ENCODE results near the gene TLE4. TPM values are rescaled to one million over a fixed set of nuclear protein-coding genes. Genes with fewer than 3 reads are reported as not detected.
"Not testable (repeated sequence)": the region's sequence is repeated elsewhere in the genome, so short reads cannot be mapped to it uniquely, and the experiment has no call there.

The TLE4 gene
- total and polyA plus RNA-seq, 2 donors (not counting 1 experiment from before 2014, with no cell fraction given): 13.5 to 35.0 TPM

DNA sequence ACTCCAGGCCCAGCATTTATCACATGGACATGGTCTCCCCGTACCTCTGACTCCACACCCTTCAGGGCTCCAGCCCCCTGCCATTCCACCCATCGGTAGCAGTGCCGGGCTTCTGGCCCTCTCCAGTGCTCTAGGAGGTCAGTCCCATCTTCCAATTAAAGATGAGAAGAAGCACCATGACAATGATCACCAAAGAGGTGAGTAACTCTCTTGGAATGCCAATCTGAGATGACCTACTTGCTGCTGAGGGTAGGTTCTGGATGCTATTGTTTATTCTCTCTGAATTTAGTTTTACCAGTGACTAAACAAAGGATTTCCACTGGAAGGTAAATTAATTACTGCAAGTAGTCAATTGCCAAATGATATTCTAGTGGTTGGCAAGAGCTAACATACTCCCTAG, 80.8 kb downstream of the TLE4 start:
- Histone ChIP-seq H3K4me3 (replicated peaks in 1 of 4; ENCODE audit: control extremely low read depth in 1 of 4, insufficient read depth in 1 of 4, low read depth in 3 of 4, low read length in 4 of 4) (no peak overlapping the region), H3K9me3 (ENCODE audit: control insufficient read depth, insufficient read depth, low read depth, low read length) (no peaks in the 10 kb centered on the region), H3K27ac (ENCODE audit: insufficient read depth, low read length) (no peak overlapping the region), H3K4me2 (ENCODE audit: extremely low read depth, insufficient read depth, low read length) (no peak overlapping the region), H3K36me3 (ENCODE audit: control insufficient read depth, insufficient read depth, low read length) (no peaks in the 10 kb centered on the region), H3K4me1 (ENCODE audit: control insufficient read depth, extremely low read depth, insufficient read depth, low read length) (no peaks in the 10 kb centered on the region), H3K27me3 (ENCODE audit: control insufficient read depth, insufficient read depth, low read length) (no peaks in the 10 kb centered on the region), H4K20me1 (ENCODE audit: control insufficient read depth, extremely low read depth, insufficient read depth, low read length) (no peaks in the 10 kb centered on the region), H3K9ac (ENCODE audit: insufficient read depth, low read length) (no peak overlapping the region), H2AFZ (ENCODE audit: low read length) (no peak overlapping the region), H3K79me2 (ENCODE audit: control insufficient read depth, insufficient read depth, low read length) (no peaks in the 10 kb centered on the region)
- TF ChIP-seq, protein P1, sequence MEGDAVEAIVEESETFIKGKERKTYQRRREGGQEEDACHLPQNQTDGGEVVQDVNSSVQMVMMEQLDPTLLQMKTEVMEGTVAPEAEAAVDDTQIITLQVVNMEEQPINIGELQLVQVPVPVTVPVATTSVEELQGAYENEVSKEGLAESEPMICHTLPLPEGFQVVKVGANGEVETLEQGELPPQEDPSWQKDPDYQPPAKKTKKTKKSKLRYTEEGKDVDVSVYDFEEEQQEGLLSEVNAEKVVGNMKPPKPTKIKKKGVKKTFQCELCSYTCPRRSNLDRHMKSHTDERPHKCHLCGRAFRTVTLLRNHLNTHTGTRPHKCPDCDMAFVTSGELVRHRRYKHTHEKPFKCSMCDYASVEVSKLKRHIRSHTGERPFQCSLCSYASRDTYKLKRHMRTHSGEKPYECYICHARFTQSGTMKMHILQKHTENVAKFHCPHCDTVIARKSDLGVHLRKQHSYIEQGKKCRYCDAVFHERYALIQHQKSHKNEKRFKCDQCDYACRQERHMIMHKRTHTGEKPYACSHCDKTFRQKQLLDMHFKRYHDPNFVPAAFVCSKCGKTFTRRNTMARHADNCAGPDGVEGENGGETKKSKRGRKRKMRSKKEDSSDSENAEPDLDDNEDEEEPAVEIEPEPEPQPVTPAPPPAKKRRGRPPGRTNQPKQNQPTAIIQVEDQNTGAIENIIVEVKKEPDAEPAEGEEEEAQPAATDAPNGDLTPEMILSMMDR (conservative IDR thresholded peaks at IDR 0.05 in 1 of 2, IDR thresholded peaks at IDR 0.05 in 1 of 2; ENCODE audit: low read depth in 1 of 2, low read length in 2 of 2): no peak
- TF ChIP-seq EZH2 (IDR thresholded peaks at IDR 0.05; ENCODE audit: low read length, missing control alignments): no peak
- peak in 1 of 2 donors; percentile 51 for DNase-seq (ENCODE audit: low read depth in 2 of 2)

DNA sequence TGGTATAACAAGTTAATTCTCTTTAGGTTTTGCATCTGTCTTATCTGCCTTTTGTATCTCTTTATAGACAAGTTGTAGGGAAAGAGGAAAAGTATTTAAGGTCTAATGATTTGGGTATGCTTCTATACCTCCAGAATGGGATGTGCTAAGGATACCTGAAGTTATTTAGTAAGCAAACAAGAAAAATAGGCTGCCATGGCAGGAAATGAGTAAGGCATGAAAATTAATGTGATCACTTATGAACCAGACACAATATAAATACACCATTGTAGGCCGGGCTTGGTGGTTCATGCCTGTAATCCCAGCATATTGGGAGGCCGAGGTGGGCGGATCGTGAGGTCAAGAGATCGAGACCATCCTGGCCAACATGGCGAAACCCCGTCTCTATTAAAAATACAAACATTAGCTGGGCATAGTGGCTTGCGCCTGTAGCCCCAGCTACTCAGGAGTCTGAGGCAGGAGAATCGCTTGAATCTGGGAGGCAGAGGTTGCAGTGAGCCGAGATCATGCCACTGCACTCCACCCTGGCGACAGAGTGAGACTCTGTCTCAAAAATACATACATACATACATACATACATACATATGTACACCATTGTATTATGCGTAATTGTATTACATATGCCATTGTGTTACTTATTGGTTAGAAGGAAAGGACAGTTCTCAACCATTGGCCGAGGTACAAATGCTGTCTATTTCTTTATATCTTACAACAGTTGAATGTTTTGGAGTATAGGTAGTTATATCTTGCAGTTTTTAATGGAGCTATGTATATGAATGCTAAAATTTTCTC, 83.0 kb downstream of the TLE4 start:
- H3K4me1 ChIP-seq (ENCODE audit: control insufficient read depth, extremely low read depth, insufficient read depth, low read length); H4K20me1 ChIP-seq (ENCODE audit: control insufficient read depth, extremely low read depth, insufficient read depth, low read length); H3K27ac ChIP-seq (ENCODE audit: insufficient read depth, low read length); H3K36me3 ChIP-seq (ENCODE audit: control insufficient read depth, insufficient read depth, low read length); H3K4me3 ChIP-seq (replicated peaks in 1 of 4; ENCODE audit: control extremely low read depth in 1 of 4, insufficient read depth in 1 of 4, low read depth in 3 of 4, low read length in 4 of 4); H2AFZ ChIP-seq (ENCODE audit: low read length); H3K9ac ChIP-seq (ENCODE audit: insufficient read depth, low read length); H3K27me3 ChIP-seq (ENCODE audit: control insufficient read depth, insufficient read depth, low read length); H3K4me2 ChIP-seq (ENCODE audit: extremely low read depth, insufficient read depth, low read length); DNase-seq (ENCODE audit: low read depth in 2 of 2); H3K79me2 ChIP-seq (ENCODE audit: control insufficient read depth, insufficient read depth, low read length); H3K9me3 ChIP-seq (ENCODE audit: control insufficient read depth, insufficient read depth, low read depth, low read length): not testable (repeated sequence)

DNA sequence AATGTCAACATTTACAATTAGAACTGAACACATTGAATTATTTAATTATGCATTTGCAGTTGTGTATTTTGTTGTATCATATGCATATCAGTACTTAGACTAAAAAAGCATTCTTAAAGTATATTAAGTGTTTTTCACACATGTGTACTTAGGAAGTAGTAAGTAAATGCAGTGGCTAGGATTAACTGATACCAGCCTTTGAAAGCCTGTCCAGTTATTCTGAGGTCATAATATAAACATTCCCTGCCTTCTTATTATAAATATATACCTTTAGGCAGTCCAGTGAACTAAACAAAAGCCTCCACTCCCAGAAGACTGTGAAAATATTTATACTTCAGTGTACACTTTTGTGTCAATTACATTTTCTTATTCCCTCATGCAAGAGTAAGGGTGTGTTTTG, 83.8 kb downstream of the TLE4 start:
- Histone ChIP-seq H3K79me2 (ENCODE audit: control insufficient read depth, insufficient read depth, low read length) (no peaks in the 10 kb centered on the region), H3K36me3 (ENCODE audit: control insufficient read depth, insufficient read depth, low read length) (no peaks in the 10 kb centered on the region), H3K27me3 (ENCODE audit: control insufficient read depth, insufficient read depth, low read length) (no peaks in the 10 kb centered on the region), H2AFZ (ENCODE audit: low read length) (no peak overlapping the region), H3K4me3 (replicated peaks in 1 of 4; ENCODE audit: control extremely low read depth in 1 of 4, insufficient read depth in 1 of 4, low read depth in 3 of 4, low read length in 4 of 4) (no peak overlapping the region), H4K20me1 (ENCODE audit: control insufficient read depth, extremely low read depth, insufficient read depth, low read length) (no peaks in the 10 kb centered on the region), H3K9me3 (ENCODE audit: control insufficient read depth, insufficient read depth, low read depth, low read length) (no peaks in the 10 kb centered on the region), H3K4me2 (ENCODE audit: extremely low read depth, insufficient read depth, low read length) (no peak overlapping the region), H3K27ac (ENCODE audit: insufficient read depth, low read length) (no peak overlapping the region), H3K9ac (ENCODE audit: insufficient read depth, low read length) (no peak overlapping the region), H3K4me1 (ENCODE audit: control insufficient read depth, extremely low read depth, insufficient read depth, low read length) (no peaks in the 10 kb centered on the region)
- DNase-seq (ENCODE audit: low read depth in 2 of 2): peak in 1 of 2 donors; percentile 45
- no peak for TF ChIP-seq EZH2 (IDR thresholded peaks at IDR 0.05; ENCODE audit: low read length, missing control alignments)
- TF ChIP-seq, protein P1 (conservative IDR thresholded peaks at IDR 0.05 in 1 of 2, IDR thresholded peaks at IDR 0.05 in 1 of 2; ENCODE audit: low read depth in 1 of 2, low read length in 2 of 2): no peak
